Osteocyte (in vitro differentiated cells): ENCODE results near the gene COPA. TPM values are rescaled to one million over a fixed set of nuclear protein-coding genes. Genes with fewer than 3 reads are reported as not detected.

Experiments used
- DNase-seq: peaks from one replicate; pipeline ENCODE4 v3.0.0; 2021; ENCODE audit warnings: mixed read lengths; ENCODE audit not compliant: unreplicated experiment; ENCODE audit errors: extremely low spot score
- H3K27ac Mint-ChIP-seq: one replicate; pipeline ENCODE4 v1.8.0; 2021; ENCODE audit warnings: mild to moderate bottlenecking, mixed read lengths; ENCODE audit not compliant: unreplicated experiment
- H3K27me3 Mint-ChIP-seq: one replicate; pipeline ENCODE4 v1.8.0; 2021; ENCODE audit warnings: mixed read lengths; ENCODE audit not compliant: unreplicated experiment
- H3K36me3 Mint-ChIP-seq: one replicate; pipeline ENCODE4 v1.8.0; 2021; ENCODE audit warnings: mixed read lengths; ENCODE audit not compliant: unreplicated experiment
- H3K4me1 Mint-ChIP-seq: one replicate; pipeline ENCODE4 v1.8.0; 2021; ENCODE audit warnings: mixed read lengths; ENCODE audit not compliant: unreplicated experiment
- H3K4me3 Mint-ChIP-seq: one replicate; pipeline ENCODE4 v1.8.0; 2021; ENCODE audit warnings: mild to moderate bottlenecking, moderate library complexity, mixed read lengths; ENCODE audit not compliant: unreplicated experiment
- H3K9me3 Mint-ChIP-seq: one replicate; pipeline ENCODE4 v1.8.0; 2021; ENCODE audit warnings: mixed read lengths; ENCODE audit not compliant: unreplicated experiment
- total RNA-seq: library from RNA; stranded (reverse); gene quantifications from 2 replicates; pipeline ENCODE4 v1.2.1, GENCODE V29; 2021
- TF ChIP-seq, protein P1 (sequence below): fragments of 200-600 bp; sonication (generic); IDR thresholded peaks from 2 replicates; pipeline ENCODE4 v1.5.0; 2021; ENCODE audit warnings: antibody characterized with exemption, mild to moderate bottlenecking, moderate library complexity

Gene COPA
- total RNA-seq, 1 donor from 2014 or later: 241 TPM

DNA sequence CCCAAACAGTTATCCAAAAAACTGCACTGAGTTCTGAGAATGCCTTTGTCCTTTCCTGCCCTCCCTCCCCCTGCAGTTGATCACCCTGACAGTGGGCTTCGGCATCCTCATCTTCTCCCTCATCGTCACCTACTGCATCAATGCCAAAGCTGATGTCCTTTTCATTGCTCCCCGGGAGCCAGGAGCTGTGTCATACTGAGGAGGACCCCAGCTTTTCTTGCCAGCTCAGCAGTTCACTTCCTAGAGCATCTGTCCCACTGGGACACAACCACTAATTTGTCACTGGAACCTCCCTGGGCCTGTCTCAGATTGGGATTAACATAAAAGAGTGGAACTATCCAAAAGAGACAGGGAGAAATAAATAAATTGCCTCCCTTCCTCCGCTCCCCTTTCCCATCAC, 15.0 kb upstream of the COPA start:
- H3K4me1 Mint-ChIP-seq: peaks cover 5% of the 10 kb centered on the region
- TF ChIP-seq, protein P1, sequence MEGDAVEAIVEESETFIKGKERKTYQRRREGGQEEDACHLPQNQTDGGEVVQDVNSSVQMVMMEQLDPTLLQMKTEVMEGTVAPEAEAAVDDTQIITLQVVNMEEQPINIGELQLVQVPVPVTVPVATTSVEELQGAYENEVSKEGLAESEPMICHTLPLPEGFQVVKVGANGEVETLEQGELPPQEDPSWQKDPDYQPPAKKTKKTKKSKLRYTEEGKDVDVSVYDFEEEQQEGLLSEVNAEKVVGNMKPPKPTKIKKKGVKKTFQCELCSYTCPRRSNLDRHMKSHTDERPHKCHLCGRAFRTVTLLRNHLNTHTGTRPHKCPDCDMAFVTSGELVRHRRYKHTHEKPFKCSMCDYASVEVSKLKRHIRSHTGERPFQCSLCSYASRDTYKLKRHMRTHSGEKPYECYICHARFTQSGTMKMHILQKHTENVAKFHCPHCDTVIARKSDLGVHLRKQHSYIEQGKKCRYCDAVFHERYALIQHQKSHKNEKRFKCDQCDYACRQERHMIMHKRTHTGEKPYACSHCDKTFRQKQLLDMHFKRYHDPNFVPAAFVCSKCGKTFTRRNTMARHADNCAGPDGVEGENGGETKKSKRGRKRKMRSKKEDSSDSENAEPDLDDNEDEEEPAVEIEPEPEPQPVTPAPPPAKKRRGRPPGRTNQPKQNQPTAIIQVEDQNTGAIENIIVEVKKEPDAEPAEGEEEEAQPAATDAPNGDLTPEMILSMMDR: no peak
- no peak overlapping the region for H3K4me3 Mint-ChIP-seq
- H3K27me3 Mint-ChIP-seq: no peaks in the 10 kb centered on the region
- H3K36me3 Mint-ChIP-seq: peaks cover 52% of the 10 kb centered on the region
- H3K9me3 Mint-ChIP-seq: no peaks in the 10 kb centered on the region
- DNase-seq: no peak
- H3K27ac Mint-ChIP-seq: no peak overlapping the region

DNA sequence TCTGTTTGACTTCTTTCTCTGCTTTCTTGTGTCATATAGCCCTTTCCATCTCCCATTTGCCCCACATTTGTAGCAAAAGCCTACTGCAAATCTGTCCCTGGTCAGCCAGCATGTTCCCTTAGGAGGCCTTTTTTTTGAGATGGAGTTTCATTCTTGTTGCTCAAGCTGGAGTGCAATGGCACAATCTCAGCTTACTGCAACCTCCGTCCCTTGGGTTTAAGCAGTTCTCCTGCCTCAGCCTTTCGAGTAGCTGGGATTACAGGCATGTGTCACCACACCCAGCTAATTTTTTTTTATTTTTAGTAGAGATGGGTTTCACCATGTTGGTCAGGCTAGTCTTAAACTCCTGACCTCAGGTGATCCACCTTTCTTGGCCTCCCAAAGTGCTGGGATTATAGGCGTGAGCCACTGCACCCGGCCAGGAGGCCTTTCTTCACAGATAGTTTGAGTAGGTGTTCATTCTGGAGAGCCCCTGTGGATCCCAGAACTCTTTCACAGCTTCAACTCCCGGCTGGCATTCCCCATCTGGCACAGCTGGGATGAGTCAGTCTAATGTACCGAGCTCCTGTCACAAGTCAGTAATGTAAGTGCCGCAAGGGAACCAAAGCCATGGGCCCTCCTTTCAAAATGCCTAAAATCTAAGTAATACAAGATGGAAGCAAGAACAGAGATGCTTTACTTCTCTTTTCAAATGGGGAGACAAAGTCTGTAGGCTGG, 14.4 kb upstream of the COPA start:
- Mint-ChIP-seq H3K36me3 (peaks cover 56% of the 10 kb centered on the region), H3K9me3 (no peaks in the 10 kb centered on the region), H3K4me1 (peaks cover 5% of the 10 kb centered on the region), H3K27me3 (no peaks in the 10 kb centered on the region), H3K4me3 (no peak overlapping the region), H3K27ac (no peak overlapping the region)
- DNase-seq: no peak
- TF ChIP-seq, protein P1: no peak

DNA sequence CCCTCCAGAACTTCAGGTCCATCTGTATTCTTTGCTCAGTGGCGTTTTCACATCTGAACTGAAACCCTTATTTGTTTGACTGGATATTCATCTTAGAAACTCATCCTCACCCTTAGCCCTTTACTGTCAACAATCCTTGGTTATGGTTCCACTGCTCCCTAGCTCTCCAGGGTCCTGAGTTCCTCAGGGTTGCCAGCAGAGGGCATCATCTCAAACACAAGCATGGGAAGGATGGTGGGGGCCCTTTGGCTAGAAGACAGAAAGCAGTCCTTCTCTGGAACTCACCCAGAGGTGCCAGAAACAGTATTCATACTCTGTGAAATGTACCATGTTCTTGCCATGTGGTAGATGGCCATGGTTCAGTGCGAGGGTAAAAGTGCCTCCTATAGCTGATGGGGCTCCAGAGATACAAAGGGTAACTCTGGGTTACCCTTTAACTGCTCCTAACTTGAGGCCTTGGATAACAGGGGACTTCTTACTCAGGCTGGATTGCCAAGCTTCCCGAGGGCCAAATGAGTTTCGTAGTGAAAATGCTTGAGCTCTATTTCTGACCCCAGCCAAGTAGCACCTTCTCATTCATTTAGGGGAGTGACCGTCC, 11.4 kb upstream of the COPA start:
- no peak for DNase-seq
- no peak overlapping the region for H3K27ac Mint-ChIP-seq

DNA sequence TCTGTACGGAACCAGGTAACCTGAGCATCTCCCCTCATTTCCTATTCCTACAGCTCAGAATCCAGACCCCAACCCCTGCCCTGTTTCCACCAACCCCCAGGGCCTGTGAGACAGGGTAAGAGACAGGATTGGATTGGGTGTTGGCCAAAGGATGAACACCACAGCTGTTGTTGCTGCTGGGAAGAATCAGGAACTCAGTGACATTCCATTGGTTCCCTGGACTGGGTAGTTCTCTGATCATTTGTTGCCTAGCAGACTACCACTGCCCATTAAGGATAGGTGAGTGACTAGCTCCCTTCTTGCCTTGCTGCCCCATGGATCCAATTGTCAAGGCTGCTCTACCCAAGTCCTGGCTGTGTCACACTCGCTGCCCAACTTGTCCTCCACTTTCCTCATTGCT, 10.2 kb upstream of the COPA start:
- peak; percentile 60 for DNase-seq
- H3K27ac Mint-ChIP-seq: no peak overlapping the region
- no peak overlapping the region for H3K4me3 Mint-ChIP-seq
- H3K4me1 Mint-ChIP-seq: no peaks in the 10 kb centered on the region
- H3K36me3 Mint-ChIP-seq: peaks cover 59% of the 10 kb centered on the region
- TF ChIP-seq, protein P1: no peak
- no peaks in the 10 kb centered on the region for H3K9me3 Mint-ChIP-seq
- H3K27me3 Mint-ChIP-seq: no peaks in the 10 kb centered on the region

More for the DNA sequence above, 11.4 kb upstream of the COPA start:
- Mint-ChIP-seq H3K36me3 (peaks cover 67% of the 10 kb centered on the region), H3K4me3 (no peak overlapping the region), H3K27me3 (no peaks in the 10 kb centered on the region), H3K9me3 (no peaks in the 10 kb centered on the region), H3K4me1 (no peaks in the 10 kb centered on the region)
- TF ChIP-seq, protein P1: peak; percentile 56

DNA sequence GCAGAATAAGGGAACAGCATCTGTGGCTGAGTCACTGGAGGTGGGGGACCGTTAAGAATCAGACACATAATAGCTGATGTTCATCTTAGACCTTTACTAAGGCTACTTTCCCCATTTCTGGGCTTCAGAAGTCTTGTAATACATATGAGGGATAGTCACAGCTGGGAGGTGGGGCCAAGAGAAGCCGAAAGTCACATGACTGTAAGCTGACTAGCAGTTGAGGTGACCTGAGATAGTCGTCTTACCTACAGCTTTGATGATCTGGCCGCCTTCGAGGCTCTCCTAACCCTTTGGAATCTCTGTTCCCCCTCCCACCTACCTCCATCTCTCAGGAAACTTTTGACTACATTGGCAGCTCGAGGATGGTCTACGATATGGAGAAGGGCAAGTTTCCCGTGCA, 9.5 kb upstream of the COPA start:
- TF ChIP-seq, protein P1: no peak
- Mint-ChIP-seq H3K4me3 (no peak overlapping the region), H3K4me1 (no peaks in the 10 kb centered on the region), H3K36me3 (peaks cover 54% of the 10 kb centered on the region), H3K27ac (no peak overlapping the region), H3K9me3 (no peaks in the 10 kb centered on the region), H3K27me3 (no peaks in the 10 kb centered on the region)
- DNase-seq: peak; percentile 44
